NB4 (cell line): Measurements from ENCODE around the gene CKMT2.

Experiments used
- CTCF ChIP-seq: IDR thresholded peaks from one replicate; pipeline ENCODE4 v1.5.1; 2012; ENCODE audit warnings: low read depth, low read length
- POLR2A ChIP-seq: IDR thresholded peaks from 2 replicates; pipeline ENCODE4 v1.6.1; 2011; ENCODE audit warnings: mild to moderate bottlenecking; ENCODE audit not compliant: insufficient read length; ENCODE audit errors: extremely low read depth

- TF ChIP-seq CTCF: no peak
- no peak for TF ChIP-seq POLR2A
Observed at GRCh38 chr5:81290146-81290545, 57.0 kb downstream of the CKMT2 start.
